ENCODE results near the gene ARHGAP24. TPM values are rescaled to one million over a fixed set of nuclear protein-coding genes. Genes with fewer than 3 reads are reported as not detected.
"Not testable (repeated sequence)": the region's sequence is repeated elsewhere in the genome, so short reads cannot be mapped to it uniquely, and the experiment has no call there.

The ARHGAP24 gene
- total and polyA plus RNA-seq, 3 experiments from 2014 or later: not detected

DNA sequence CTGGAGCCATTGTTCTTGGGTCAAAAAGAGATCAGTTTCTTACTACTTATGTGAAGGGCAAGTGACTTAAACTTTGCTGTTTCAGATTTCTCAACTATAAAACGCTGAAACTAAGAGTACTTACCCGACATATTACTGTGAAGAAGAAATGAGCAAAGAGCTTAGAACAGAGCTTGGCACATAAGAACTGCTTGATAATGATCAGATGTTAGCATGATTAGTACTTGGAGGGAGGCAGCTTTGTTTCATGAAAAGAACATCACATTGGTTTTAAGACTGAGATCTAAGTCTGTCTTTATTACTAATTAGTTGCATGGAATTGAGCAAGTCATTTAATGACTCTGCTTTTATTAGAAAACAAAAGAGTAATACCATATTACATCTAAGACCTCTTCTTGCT, 169.1 kb downstream of the ARHGAP24 start:
- Histone ChIP-seq H3K4me1 (ENCODE audit: insufficient read depth, low read length) (no peaks in the 10 kb centered on the region), H3K27ac (ENCODE audit: low read depth, low read length) (no peak overlapping the region), H3K27me3 (ENCODE audit: insufficient read depth, low read length, poor library complexity, severe bottlenecking) (no peaks in the 10 kb centered on the region), H3K9me3 (ENCODE audit: low read length) (no peaks in the 10 kb centered on the region), H3K36me3 (ENCODE audit: insufficient read depth, low read length) (no peaks in the 10 kb centered on the region), H3K4me3 (ENCODE audit: low read length) (no peak overlapping the region)
- Mint-ChIP-seq H3K36me3 (no peaks in the 10 kb centered on the region), H3K27ac (no peak overlapping the region), H3K4me3 (no peak overlapping the region), H3K9me3 (peaks cover 0 to 28% (median 4%) of the 10 kb centered on the region in 5 donors), H3K27me3 (no peaks in the 10 kb centered on the region), H3K4me1 (no peaks in the 10 kb centered on the region)
- ChIA-PET CTCF (no interaction called here), POLR2A (no interaction called here)
- no peak for DNase-seq

DNA sequence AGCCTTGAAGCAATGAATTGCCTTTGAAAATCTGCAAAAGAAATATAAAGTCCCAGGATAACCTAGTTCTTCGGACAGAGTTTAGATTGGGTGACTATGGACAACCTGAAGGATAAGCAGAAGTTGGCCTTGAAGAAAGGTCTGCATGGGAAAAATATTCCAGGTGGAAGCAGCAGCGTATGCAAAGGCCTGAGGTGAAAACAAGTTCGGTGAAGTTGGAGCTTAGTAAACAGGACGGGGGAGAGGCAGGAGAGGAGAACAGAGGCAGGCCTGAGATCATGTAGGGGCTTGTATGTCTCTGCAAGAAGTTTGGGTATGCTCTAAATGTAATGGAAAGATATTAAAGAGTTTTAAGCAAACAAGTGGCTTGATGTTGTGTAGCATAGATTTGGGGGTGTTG, 176.0 kb downstream of the ARHGAP24 start:
- Histone ChIP-seq H3K4me1 (ENCODE audit: insufficient read depth, low read length) (no peaks in the 10 kb centered on the region), H3K27ac (ENCODE audit: low read depth, low read length) (no peak overlapping the region), H3K36me3 (ENCODE audit: insufficient read depth, low read length) (no peaks in the 10 kb centered on the region), H3K4me3 (ENCODE audit: low read length) (no peak overlapping the region), H3K27me3 (ENCODE audit: insufficient read depth, low read length, poor library complexity, severe bottlenecking) (no peaks in the 10 kb centered on the region), H3K9me3 (ENCODE audit: low read length) (no peaks in the 10 kb centered on the region)
- CTCF ChIA-PET: no interaction called here
- POLR2A ChIA-PET: no interaction called here
- Mint-ChIP-seq H3K27ac (no peak overlapping the region), H3K36me3 (no peaks in the 10 kb centered on the region), H3K9me3 (peaks cover 0 to 11% (median 0%) of the 10 kb centered on the region in 5 donors), H3K27me3 (no peaks in the 10 kb centered on the region), H3K4me1 (no peaks in the 10 kb centered on the region), H3K4me3 (no peak overlapping the region)
- no peak for DNase-seq

DNA sequence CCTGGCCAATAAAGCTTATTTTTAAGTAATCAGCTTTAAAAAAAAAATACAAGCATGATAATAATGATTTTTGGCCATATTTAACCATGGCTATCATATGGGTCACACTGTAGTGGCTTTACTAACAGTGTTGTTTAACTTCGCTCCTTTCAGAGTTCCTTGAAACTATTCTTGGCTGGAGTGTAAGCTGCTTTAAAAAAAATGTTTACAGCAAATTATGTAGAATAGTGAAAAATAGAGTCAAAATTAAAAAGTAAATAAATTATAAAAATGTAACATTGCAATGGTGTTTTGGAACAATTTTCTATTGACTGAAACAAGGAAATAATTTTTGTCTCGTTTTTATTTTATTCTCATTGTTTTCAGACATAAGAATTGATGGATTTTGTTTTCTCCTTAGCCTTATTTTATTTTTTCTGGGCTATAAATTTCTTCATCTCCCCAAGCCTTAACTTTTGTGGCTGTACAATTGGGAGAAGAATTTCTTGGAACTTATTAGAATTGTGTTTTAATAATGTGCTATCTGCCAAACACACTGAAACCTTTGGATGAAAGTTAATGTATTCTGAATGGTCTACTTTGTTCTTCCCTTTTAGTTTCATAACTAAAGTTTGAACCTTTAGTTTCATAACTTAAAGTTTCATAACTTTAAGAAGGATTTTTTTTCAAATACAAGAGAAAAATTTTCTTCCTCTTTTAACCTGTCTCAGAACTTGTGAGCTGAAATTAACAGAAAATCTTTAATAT, 182.0 kb downstream of the ARHGAP24 start:
- Histone ChIP-seq H3K27me3 (ENCODE audit: insufficient read depth, low read length, poor library complexity, severe bottlenecking) (no peaks in the 10 kb centered on the region), H3K36me3 (ENCODE audit: insufficient read depth, low read length) (no peaks in the 10 kb centered on the region), H3K9me3 (ENCODE audit: low read length) (no peaks in the 10 kb centered on the region), H3K27ac (ENCODE audit: low read depth, low read length) (no peak overlapping the region), H3K4me3 (ENCODE audit: low read length) (no peak overlapping the region), H3K4me1 (ENCODE audit: insufficient read depth, low read length) (no peaks in the 10 kb centered on the region)
- Mint-ChIP-seq H3K27me3 (no peaks in the 10 kb centered on the region), H3K27ac (no peak overlapping the region), H3K9me3 (peaks cover 0 to 11% (median 0%) of the 10 kb centered on the region in 5 donors), H3K4me3 (no peak overlapping the region), H3K36me3 (no peaks in the 10 kb centered on the region), H3K4me1 (no peaks in the 10 kb centered on the region)
- ChIA-PET POLR2A (no interaction called here), CTCF (no interaction called here)
- no peak for DNase-seq

DNA sequence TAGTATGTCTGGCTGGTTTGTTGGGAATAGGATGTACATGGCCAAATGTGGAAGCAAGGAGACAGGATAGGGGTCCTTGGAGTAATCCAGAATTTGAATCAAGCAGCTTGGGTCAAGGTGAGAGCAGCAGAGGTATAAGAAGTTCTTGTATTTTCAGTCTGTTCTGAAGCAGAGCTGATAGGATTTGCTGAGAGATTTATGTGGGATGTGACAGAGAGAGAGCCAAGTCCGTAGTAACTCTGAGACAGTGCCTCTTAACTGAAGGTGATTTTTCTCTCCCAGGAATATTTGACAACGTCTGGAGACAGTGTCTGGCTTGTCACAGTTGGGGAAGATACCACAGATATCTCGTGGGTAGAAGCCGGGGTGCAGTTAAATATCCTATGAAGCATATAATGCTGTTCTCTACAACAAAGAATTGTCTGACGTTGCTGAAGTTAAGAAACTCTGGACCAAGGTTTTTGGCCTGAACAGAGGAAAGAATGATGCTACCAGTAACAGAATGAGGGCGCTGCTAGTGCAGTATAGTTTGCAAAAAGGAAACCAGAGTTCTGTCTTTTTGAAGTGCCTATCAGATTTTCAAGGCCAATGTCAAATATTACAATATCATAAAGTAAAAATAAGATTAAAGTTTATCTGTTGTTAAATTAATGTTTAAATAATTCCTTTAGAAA, 184.0 kb downstream of the ARHGAP24 start:
- no peaks in the 10 kb centered on the region for H3K4me1 Mint-ChIP-seq
- H3K9me3 ChIP-seq (ENCODE audit: low read length): no peaks in the 10 kb centered on the region
- no peaks in the 10 kb centered on the region for H3K36me3 Mint-ChIP-seq
- no peak overlapping the region for H3K4me3 Mint-ChIP-seq
- H3K27ac ChIP-seq (ENCODE audit: low read depth, low read length): no peak overlapping the region
- no peaks in the 10 kb centered on the region for H3K27me3 ChIP-seq (ENCODE audit: insufficient read depth, low read length, poor library complexity, severe bottlenecking)
- no peaks in the 10 kb centered on the region for H3K27me3 Mint-ChIP-seq
- no peaks in the 10 kb centered on the region for H3K36me3 ChIP-seq (ENCODE audit: insufficient read depth, low read length)
- peaks cover 0 to 8% (median 0%) of the 10 kb centered on the region in 5 donors for H3K9me3 Mint-ChIP-seq
- H3K4me3 ChIP-seq (ENCODE audit: low read length): no peak overlapping the region
- H3K4me1 ChIP-seq (ENCODE audit: insufficient read depth, low read length): no peaks in the 10 kb centered on the region
- no peak overlapping the region for H3K27ac Mint-ChIP-seq
- ChIA-PET POLR2A (no interaction called here), CTCF (no interaction called here)
- no peak for DNase-seq

DNA sequence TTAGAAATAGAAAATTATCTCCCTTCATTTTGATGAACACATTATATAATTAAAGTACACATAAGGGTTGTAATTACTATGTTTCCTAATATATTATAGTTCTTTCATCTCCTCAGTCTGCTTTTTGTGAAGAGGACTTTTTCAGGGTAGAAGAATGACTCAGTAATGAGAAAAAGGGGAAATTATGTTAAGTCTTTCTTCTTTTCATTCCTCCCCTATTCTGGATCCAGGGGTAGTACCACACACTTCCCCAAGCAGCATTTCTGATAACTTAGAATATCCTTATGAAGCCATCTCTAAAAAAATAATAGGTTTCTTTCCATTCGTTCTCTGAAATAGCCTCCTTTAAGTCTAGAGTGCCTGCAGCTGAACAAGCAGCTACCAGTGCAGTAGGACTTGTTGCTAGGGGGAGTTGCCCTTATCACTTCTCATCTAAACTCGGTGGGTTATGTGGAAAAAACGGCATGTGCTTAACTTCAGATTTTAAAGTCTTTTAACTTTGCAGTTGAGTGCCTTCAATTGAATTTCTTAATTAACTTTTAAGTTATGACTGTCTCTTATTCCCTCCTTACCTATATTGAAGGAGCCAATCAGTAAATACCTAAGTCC, 184.8 kb downstream of the ARHGAP24 start:
- Histone ChIP-seq H3K4me3 (ENCODE audit: low read length) (no peak overlapping the region), H3K4me1 (ENCODE audit: insufficient read depth, low read length) (no peaks in the 10 kb centered on the region), H3K36me3 (ENCODE audit: insufficient read depth, low read length) (no peaks in the 10 kb centered on the region), H3K27ac (ENCODE audit: low read depth, low read length) (no peak overlapping the region), H3K9me3 (ENCODE audit: low read length) (no peaks in the 10 kb centered on the region), H3K27me3 (ENCODE audit: insufficient read depth, low read length, poor library complexity, severe bottlenecking) (no peaks in the 10 kb centered on the region)
- no peak overlapping the region for H3K27ac Mint-ChIP-seq
- H3K4me3 Mint-ChIP-seq: no peak overlapping the region
- DNase-seq: no peak
- peaks cover 0 to 8% (median 0%) of the 10 kb centered on the region in 5 donors for H3K9me3 Mint-ChIP-seq
- no peaks in the 10 kb centered on the region for H3K4me1 Mint-ChIP-seq
- ChIA-PET CTCF (no interaction called here), POLR2A (no interaction called here)
- H3K36me3 Mint-ChIP-seq: no peaks in the 10 kb centered on the region
- H3K27me3 Mint-ChIP-seq: no peaks in the 10 kb centered on the region

- CTCF ChIA-PET; H3K4me1 ChIP-seq (ENCODE audit: insufficient read depth, low read length); H3K4me3 Mint-ChIP-seq; H3K27me3 Mint-ChIP-seq; H3K27ac Mint-ChIP-seq; H3K36me3 ChIP-seq (ENCODE audit: insufficient read depth, low read length); H3K4me3 ChIP-seq (ENCODE audit: low read length); H3K36me3 Mint-ChIP-seq; H3K9me3 ChIP-seq (ENCODE audit: low read length); POLR2A ChIA-PET; DNase-seq; H3K4me1 Mint-ChIP-seq; H3K27me3 ChIP-seq (ENCODE audit: insufficient read depth, low read length, poor library complexity, severe bottlenecking); H3K27ac ChIP-seq (ENCODE audit: low read depth, low read length): not testable (repeated sequence)
- peaks cover 2 to 13% (median 6%) of the 10 kb centered on the region in 5 donors for H3K9me3 Mint-ChIP-seq
Observed at GRCh38 chr4:85666625-85667024, 191.7 kb downstream of the ARHGAP24 start.

DNA sequence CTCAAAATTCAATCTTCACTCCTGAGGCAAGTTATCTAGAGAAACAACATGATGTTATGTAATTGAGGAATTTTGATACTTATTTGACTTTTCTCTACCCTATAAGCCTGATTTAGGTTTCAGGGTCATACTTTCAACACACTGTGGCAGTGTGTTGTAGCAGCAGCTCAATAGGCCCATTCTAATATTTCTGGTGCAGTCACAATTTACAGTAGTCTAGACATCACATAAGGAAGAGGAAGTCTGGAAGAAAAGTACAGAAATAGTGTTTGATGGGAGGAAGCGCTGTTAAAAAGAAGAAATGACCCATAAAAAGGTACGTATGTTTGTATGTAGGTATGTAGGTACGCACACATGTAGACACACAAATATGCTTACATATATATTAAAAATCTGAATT, 194.3 kb downstream of the ARHGAP24 start:
- no peaks in the 10 kb centered on the region for H3K4me1 Mint-ChIP-seq
- no peaks in the 10 kb centered on the region for H3K27me3 ChIP-seq (ENCODE audit: insufficient read depth, low read length, poor library complexity, severe bottlenecking)
- no peak overlapping the region for H3K4me3 ChIP-seq (ENCODE audit: low read length)
- CTCF ChIA-PET: no interaction called here
- no peak for DNase-seq
- H3K36me3 Mint-ChIP-seq: no peaks in the 10 kb centered on the region
- H3K4me3 Mint-ChIP-seq: no peak overlapping the region
- H3K36me3 ChIP-seq (ENCODE audit: insufficient read depth, low read length): no peaks in the 10 kb centered on the region
- peaks cover 3 to 26% (median 8%) of the 10 kb centered on the region in 5 donors for H3K9me3 Mint-ChIP-seq
- POLR2A ChIA-PET: no interaction called here
- no peaks in the 10 kb centered on the region for H3K4me1 ChIP-seq (ENCODE audit: insufficient read depth, low read length)
- no peak overlapping the region for H3K27ac ChIP-seq (ENCODE audit: low read depth, low read length)
- H3K9me3 ChIP-seq (ENCODE audit: low read length): no peaks in the 10 kb centered on the region
- H3K27me3 Mint-ChIP-seq: no peaks in the 10 kb centered on the region
- no peak overlapping the region for H3K27ac Mint-ChIP-seq

GRCh38 chr4:85669992-85670548, 195.1 kb downstream of the ARHGAP24 start:
- no peak for DNase-seq
- Mint-ChIP-seq H3K9me3 (peaks cover 3 to 34% (median 8%) of the 10 kb centered on the region in 5 donors), H3K4me3 (no peak overlapping the region), H3K27me3 (no peaks in the 10 kb centered on the region), H3K4me1 (no peaks in the 10 kb centered on the region), H3K27ac (no peak overlapping the region), H3K36me3 (no peaks in the 10 kb centered on the region)
- Histone ChIP-seq H3K27ac (ENCODE audit: low read depth, low read length) (no peak overlapping the region), H3K9me3 (ENCODE audit: low read length) (no peaks in the 10 kb centered on the region), H3K27me3 (ENCODE audit: insufficient read depth, low read length, poor library complexity, severe bottlenecking) (no peaks in the 10 kb centered on the region), H3K4me3 (ENCODE audit: low read length) (no peak overlapping the region), H3K36me3 (ENCODE audit: insufficient read depth, low read length) (no peaks in the 10 kb centered on the region), H3K4me1 (ENCODE audit: insufficient read depth, low read length) (no peaks in the 10 kb centered on the region)
- ChIA-PET CTCF (no interaction called here), POLR2A (no interaction called here)
